HG02642 (cell line): Measurements from ENCODE around the gene SLC34A3.
"Not testable (repeated sequence)": the region's sequence is repeated elsewhere in the genome, so short reads cannot be mapped to it uniquely, and the experiment has no call there.

Experiments used
- ATAC-seq: cut with Tn5 transposase; IDR thresholded peaks from one replicate; pipeline ENCODE4 v1.9.1; 2021; ENCODE audit warnings: mild to moderate bottlenecking; ENCODE audit not compliant: unreplicated experiment, poor library complexity

SLC34A3 gene

GRCh38 chr9:137227853-137228505 lies 2.7 kb upstream of the SLC34A3 start:
- ATAC-seq: no peak

- ATAC-seq: no peak
Measured at GRCh38 chr9:137228506-137228967, 2.2 kb upstream of the SLC34A3 start.

- no peak for ATAC-seq
Measured at GRCh38 chr9:137228968-137229896, 1.5 kb upstream of the SLC34A3 start.

GRCh38 chr9:137229903-137230704 lies 597 bp upstream of the SLC34A3 start:
- no peak for ATAC-seq

- no peak for ATAC-seq
Measured at GRCh38 chr9:137231372-137232039, 805 bp downstream of the SLC34A3 start.

GRCh38 chr9:137232101-137232500 lies 1.4 kb downstream of the SLC34A3 start:
- no peak for ATAC-seq

- no peak for ATAC-seq
Measured at GRCh38 chr9:137232510-137232909, 1.8 kb downstream of the SLC34A3 start.

GRCh38 chr9:137233143-137233980 lies 2.7 kb downstream of the SLC34A3 start:
- no peak for ATAC-seq

- ATAC-seq: no peak
Measured at GRCh38 chr9:137234055-137234697, 3.5 kb downstream of the SLC34A3 start.

GRCh38 chr9:137234758-137235423 lies 4.2 kb downstream of the SLC34A3 start:
- ATAC-seq: no peak

- no peak for ATAC-seq
Measured at GRCh38 chr9:137235424-137236237, 4.9 kb downstream of the SLC34A3 start.

GRCh38 chr9:137236238-137236935 lies 5.7 kb downstream of the SLC34A3 start:
- no peak for ATAC-seq

- ATAC-seq: no peak
Measured at GRCh38 chr9:137236936-137237421, 6.3 kb downstream of the SLC34A3 start.

GRCh38 chr9:137237759-137238726 lies 7.3 kb downstream of the SLC34A3 start:
- ATAC-seq: no peak

GRCh38 chr9:137239541-137240200 lies 9.0 kb downstream of the SLC34A3 start:
- ATAC-seq: not testable (repeated sequence)
